Right atrium auricular region (tissue), 2 donors: Measurements from ENCODE around the gene R3HDM2. TPM values are rescaled to one million over a fixed set of nuclear protein-coding genes. Genes with fewer than 3 reads are reported as not detected.

Experiments used
- DNase-seq: peaks from one replicate; pipeline ENCODE4 v3.0.0-alpha.2; 2019; ENCODE audit warnings: low spot score
- H3K27ac ChIP-seq, 2 donors: fragments of 200-600 bp; sonication (generic); 1 replicate in 1 of 2; 2 replicates in 1 of 2; pipeline ENCODE4 v1.5.1; 2016 to 2019
- H3K27me3 ChIP-seq, 2 donors: fragments of 200-600 bp; sonication (generic); one replicate each; pipeline versions ENCODE4 v1.5.1 to v1.6.0; 2017 to 2019
- H3K36me3 ChIP-seq: fragments of 200-600 bp; sonication (generic); one replicate; pipeline ENCODE4 v1.5.1; 2016
- H3K4me1 ChIP-seq, 2 donors: fragments of 200-600 bp; sonication (generic); one replicate each; pipeline versions ENCODE4 v1.5.1 to v1.6.0; 2017 to 2019
- H3K4me3 ChIP-seq, 2 donors: fragments of 200-600 bp; sonication (generic); 1 replicate in 1 of 2; 2 replicates in 1 of 2; pipeline ENCODE4 v1.5.1; 2017 to 2019; ENCODE audit warnings: mild to moderate bottlenecking in 1 of 2, moderate library complexity in 1 of 2
- H3K9me3 ChIP-seq, 2 donors: fragments of 200-600 bp; sonication (generic); one replicate each; pipeline ENCODE4 v1.5.1; 2019
- total RNA-seq, 2 donors: library from RNA; depleted of rRNA; stranded (reverse); fragments of >200 nt; gene quantifications; one replicate each; pipeline ENCODE4 v1.1.0, GENCODE V29; 2016
- TF ChIP-seq, protein P1 (sequence below), 2 donors: fragments of 200-600 bp; sonication (generic); IDR thresholded peaks; one replicate each; pipeline ENCODE4 v1.5.1; 2019; ENCODE audit warnings: antibody characterized with exemption in 2 of 2

The R3HDM2 gene
- total RNA-seq, 2 donors from 2014 or later: 31.7 to 47.8 TPM

DNA sequence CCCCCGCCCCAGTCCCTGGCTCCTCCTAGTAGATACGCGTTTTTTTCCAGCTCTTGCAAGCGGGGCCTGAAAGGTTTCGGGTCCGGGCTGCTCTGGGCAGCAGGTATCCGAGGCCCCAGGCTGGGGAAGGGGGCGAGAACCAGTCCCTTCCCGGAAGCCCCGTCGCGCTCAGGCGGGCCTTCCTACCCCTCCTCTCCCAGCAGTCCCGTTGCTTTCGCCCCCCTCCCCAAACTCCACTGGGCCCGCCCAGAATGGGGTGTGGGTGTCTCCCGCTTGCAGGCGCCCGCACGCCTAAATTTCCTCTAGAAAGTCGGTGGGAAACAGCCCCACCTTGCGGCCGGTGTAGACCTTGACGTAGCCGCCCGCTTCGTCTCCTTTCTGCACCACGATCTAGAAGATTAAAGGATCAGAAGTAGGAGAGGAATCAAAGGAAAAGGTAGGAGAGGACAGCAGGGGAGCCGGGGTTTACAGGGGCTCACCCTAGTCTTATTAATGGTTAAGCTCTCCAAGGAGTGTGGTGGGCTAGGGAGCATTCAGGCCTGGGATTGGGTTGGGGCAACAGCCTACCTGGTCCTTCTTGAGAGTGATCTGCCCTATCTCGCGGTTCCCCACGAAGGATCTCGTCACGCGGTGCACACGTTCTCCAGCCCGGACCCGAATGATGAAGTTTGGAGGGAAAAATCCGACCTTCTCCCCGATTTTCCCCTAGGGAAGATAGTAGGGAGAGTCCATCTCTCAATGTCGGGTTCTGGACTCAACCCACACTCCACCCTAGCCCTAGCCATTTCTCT, 187.1 kb downstream of the R3HDM2 start:
- H3K4me3 ChIP-seq: peak overlapping the region; percentile 31 to 45
- peaks cover 0 to 53% of the 10 kb centered on the region in 2 donors for H3K4me1 ChIP-seq
- no peaks in the 10 kb centered on the region for H3K9me3 ChIP-seq
- no peak overlapping the region for H3K27ac ChIP-seq
- no peaks in the 10 kb centered on the region for H3K36me3 ChIP-seq
- peak; percentile 83 for DNase-seq
- H3K27me3 ChIP-seq: peaks cover 14 to 20% of the 10 kb centered on the region in 2 donors
- TF ChIP-seq, protein P1, sequence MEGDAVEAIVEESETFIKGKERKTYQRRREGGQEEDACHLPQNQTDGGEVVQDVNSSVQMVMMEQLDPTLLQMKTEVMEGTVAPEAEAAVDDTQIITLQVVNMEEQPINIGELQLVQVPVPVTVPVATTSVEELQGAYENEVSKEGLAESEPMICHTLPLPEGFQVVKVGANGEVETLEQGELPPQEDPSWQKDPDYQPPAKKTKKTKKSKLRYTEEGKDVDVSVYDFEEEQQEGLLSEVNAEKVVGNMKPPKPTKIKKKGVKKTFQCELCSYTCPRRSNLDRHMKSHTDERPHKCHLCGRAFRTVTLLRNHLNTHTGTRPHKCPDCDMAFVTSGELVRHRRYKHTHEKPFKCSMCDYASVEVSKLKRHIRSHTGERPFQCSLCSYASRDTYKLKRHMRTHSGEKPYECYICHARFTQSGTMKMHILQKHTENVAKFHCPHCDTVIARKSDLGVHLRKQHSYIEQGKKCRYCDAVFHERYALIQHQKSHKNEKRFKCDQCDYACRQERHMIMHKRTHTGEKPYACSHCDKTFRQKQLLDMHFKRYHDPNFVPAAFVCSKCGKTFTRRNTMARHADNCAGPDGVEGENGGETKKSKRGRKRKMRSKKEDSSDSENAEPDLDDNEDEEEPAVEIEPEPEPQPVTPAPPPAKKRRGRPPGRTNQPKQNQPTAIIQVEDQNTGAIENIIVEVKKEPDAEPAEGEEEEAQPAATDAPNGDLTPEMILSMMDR (IDR thresholded peaks at IDR 0.05): peak; percentile 67 to 78

DNA sequence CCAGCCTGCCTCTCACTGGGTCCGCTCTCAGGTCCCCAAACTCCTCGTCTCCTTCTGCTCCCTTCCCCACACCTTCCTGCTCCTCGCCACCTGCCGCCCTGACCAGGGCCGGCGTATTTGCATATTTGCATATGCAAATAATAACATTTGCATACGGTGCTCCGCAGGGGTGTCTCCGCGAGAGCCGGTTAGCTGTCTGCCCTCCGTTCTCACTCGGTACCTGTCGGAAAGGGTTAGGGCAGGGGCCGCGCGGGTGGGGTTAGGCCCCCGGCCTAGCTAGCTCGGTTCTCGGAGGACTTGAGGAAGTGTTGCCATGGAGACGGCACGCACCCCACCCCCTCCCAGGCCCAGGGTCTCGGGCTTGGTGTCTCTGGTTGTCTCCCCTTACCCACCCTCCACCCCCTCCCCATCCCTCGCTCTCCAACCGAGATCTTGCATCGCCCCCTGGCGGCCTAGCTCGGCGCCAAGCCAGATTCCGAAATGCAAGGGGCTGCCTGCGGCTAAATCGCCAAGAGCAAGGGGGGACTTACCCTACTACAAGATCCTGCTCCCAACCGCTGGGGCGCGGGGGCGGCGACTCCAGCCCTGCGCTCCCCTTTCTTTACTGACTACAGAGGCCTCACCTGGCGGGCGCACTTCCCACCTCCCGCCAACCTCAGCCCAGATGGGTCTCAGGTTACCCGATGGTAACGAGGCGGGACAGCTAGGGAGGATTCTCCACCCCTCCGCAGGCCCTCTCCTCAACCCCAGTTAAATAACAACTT, 188.0 kb downstream of the R3HDM2 start:
- H3K4me3 ChIP-seq: peak overlapping the region; percentile 31 to 45
- H3K27ac ChIP-seq: no peak overlapping the region
- TF ChIP-seq, protein P1 (IDR thresholded peaks at IDR 0.05): peak; percentile 66 to 72
- peaks cover 14 to 20% of the 10 kb centered on the region in 2 donors for H3K27me3 ChIP-seq
- H3K4me1 ChIP-seq: peaks cover 0 to 61% of the 10 kb centered on the region in 2 donors
- H3K9me3 ChIP-seq: no peaks in the 10 kb centered on the region
- no peaks in the 10 kb centered on the region for H3K36me3 ChIP-seq
- DNase-seq: no peak

DNA sequence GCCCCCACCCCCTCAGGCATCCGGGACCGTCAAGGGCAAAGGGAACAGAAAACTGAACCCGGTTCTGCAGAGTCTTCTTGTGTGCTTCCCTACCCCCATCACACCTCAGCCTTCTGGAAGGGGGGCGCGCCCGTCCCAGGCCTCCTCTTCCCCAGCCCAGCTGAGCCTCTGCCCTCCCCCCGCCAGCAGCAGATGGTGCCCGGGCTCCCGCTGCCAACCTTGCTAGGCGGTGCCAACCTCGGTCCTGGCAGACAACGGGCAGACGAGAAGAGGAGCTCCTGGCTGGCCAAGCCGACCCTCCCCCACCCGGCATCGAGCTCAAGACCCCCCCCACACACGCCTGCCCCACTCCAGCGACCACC, 188.5 kb downstream of the R3HDM2 start:
- Histone ChIP-seq H3K27me3 (peaks cover 14 to 21% of the 10 kb centered on the region in 2 donors), H3K4me3 (peak overlapping the region; percentile 31 to 45), H3K36me3 (no peaks in the 10 kb centered on the region), H3K27ac (no peak overlapping the region), H3K9me3 (no peaks in the 10 kb centered on the region), H3K4me1 (peaks cover 0 to 67% of the 10 kb centered on the region in 2 donors)
- TF ChIP-seq, protein P1 (IDR thresholded peaks at IDR 0.05): no peak
- DNase-seq: no peak

DNA sequence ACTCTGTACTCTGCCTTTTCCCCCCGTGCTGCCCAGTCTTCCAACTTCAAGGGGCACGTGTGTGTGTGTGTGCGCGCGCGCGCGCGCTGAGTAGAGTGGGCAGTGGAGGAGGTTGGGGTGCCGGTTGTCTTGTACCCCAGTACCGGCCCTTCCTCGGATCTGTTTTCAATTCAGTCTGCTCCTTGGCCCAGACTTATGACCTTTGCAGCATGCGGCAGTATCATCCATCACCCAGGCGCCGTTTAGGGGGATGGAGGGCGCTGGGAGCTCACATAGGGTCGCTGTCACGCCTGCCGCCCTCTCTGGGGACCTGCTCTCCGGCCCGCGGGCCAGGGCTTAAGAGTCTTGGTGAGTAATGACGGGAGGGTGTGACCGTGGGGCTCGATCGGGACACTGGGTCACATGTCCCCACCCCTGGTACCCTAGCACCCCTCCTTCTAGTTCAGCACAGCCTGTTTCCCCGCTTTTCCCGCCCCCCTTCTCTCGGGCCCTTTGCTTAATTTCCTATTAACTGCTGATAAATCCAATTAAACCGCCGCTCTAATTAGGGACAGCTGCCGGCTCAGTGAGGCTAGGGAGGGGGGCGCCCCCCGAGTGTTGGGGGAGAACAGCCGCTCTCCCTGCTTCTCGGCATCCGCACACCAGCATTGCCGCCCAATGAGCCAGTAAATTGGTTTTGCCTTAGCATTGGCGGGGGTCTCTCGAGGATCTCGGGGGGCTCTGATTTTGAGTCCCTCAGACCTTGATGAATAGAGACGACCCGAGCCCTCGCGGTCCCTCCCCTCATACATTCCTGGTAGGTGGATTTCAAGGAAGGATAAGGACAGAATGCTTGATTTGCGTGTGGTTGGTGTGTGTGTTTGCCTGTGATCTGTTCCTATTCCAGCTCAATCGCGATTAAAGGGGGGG, 189.2 kb downstream of the R3HDM2 start:
- no peak overlapping the region for H3K4me3 ChIP-seq
- peaks cover 0 to 70% of the 10 kb centered on the region in 2 donors for H3K4me1 ChIP-seq
- H3K27ac ChIP-seq: no peak overlapping the region
- no peaks in the 10 kb centered on the region for H3K36me3 ChIP-seq
- TF ChIP-seq, protein P1 (IDR thresholded peaks at IDR 0.05): no peak
- DNase-seq: no peak
- H3K27me3 ChIP-seq: peaks cover 14 to 25% of the 10 kb centered on the region in 2 donors
- no peaks in the 10 kb centered on the region for H3K9me3 ChIP-seq

DNA sequence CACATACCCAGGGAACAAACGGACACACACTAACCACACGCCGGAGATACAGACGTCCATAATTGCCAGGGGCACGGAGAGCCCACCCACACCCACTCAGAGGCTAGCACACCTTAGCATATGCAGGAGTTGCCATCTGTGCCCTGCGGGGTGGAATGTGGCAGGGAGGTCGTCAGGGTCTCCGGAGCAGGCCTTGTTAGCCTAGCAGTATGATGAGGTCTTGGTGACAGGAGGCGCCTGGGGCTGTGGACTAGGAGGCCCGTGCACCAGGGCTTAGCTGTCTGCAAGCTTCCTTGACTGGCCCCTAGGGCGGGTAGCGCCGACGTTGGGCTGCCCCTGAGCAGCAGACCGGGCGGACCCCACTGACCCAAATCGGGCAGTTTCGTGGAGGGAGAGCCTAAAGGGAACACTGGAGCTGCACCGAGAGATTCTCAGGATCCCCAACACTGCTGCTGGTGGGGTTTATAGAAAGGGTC, 189.9 kb downstream of the R3HDM2 start:
- no peak for DNase-seq
- peaks cover 0 to 71% of the 10 kb centered on the region in 2 donors for H3K4me1 ChIP-seq
- no peak overlapping the region for H3K27ac ChIP-seq
- TF ChIP-seq, protein P1 (IDR thresholded peaks at IDR 0.05): no peak
- H3K4me3 ChIP-seq: peak overlapping the region in 1 of 2 donors; percentile 54
- H3K36me3 ChIP-seq: no peaks in the 10 kb centered on the region
- no peaks in the 10 kb centered on the region for H3K9me3 ChIP-seq
- peaks cover 14 to 32% of the 10 kb centered on the region in 2 donors for H3K27me3 ChIP-seq
